LNCaP clone FGC (cell line): ENCODE data around the gene TSTD1.
A peak's percentile ranks its signal among the peaks of the same experiment; 100 is the strongest.

Experiments used
- DNase-seq: peaks from one replicate; pipeline ENCODE4 v3.0.0-alpha.2; 2011; ENCODE audit warnings: low read depth
- H3K4me3 ChIP-seq: 2 replicates; pipeline ENCODE4 v1.5.1; 2011; ENCODE audit warnings: mild to moderate bottlenecking, low read depth, low read length, control low read depth
- CTCF ChIP-seq: IDR thresholded peaks from 2 replicates; pipeline ENCODE4 v1.5.1; 2012; ENCODE audit warnings: mild to moderate bottlenecking; ENCODE audit not compliant: control insufficient read depth, insufficient read depth; ENCODE audit errors: extremely low read depth

Gene TSTD1

GRCh38 chr1:161074676-161075368 is 36.1 kb upstream of the TSTD1 start:
- TF ChIP-seq CTCF, result no peak
- H3K4me3 ChIP-seq, result no peak overlapping the region
- no peak for DNase-seq

- no peak for DNase-seq
- no peak overlapping the region for H3K4me3 ChIP-seq
- TF ChIP-seq CTCF, result no peak
These were observed 34.8 kb upstream of the TSTD1 start for GRCh38 chr1:161073474-161074121.

GRCh38 chr1:161072751-161073449 is 34.1 kb upstream of the TSTD1 start:
- no peak for DNase-seq
- no peak overlapping the region for H3K4me3 ChIP-seq
- no peak for TF ChIP-seq CTCF

- DNase-seq, result peak; percentile 34
- H3K4me3 ChIP-seq, result no peak overlapping the region
- peak; percentile 77 for TF ChIP-seq CTCF
These were observed 33.2 kb upstream of the TSTD1 start for GRCh38 chr1:161071886-161072371.

- no peak for DNase-seq
- TF ChIP-seq CTCF, result no peak
These were observed 32.0 kb upstream of the TSTD1 start for GRCh38 chr1:161070761-161071160.

GRCh38 chr1:161069731-161070270 is 31.0 kb upstream of the TSTD1 start, which contains the start of gene ARHGAP30:
Gene ARHGAP30, minus strand, starts transcription at chr1:161069891. Its CDS starts 267 bp downstream, at chr1:161069624.
- no peak within 1 kb of the TSS for H3K4me3 ChIP-seq
- no peak for TF ChIP-seq CTCF
- no peak for DNase-seq

More at GRCh38 chr1:161070761-161071160, 32.0 kb upstream of the TSTD1 start:
- no peak overlapping the region for H3K4me3 ChIP-seq
